GM18520 (cell line): ENCODE measurements around the gene RAB11FIP5.
"Not testable (repeated sequence)": the region's sequence is repeated elsewhere in the genome, so short reads cannot be mapped to it uniquely, and the experiment has no call there.

ENCODE experiments used
- ATAC-seq: cut with Tn5 transposase; IDR thresholded peaks from one replicate; pipeline ENCODE4 v1.9.1; 2021; ENCODE audit not compliant: unreplicated experiment

Gene RAB11FIP5

GRCh38 chr2:73110168-73111072, 2.3 kb downstream of the RAB11FIP5 start:
- ATAC-seq, result no peak

GRCh38 chr2:73109431-73110167, 3.1 kb downstream of the RAB11FIP5 start:
- no peak for ATAC-seq

GRCh38 chr2:73107211-73107926, 5.4 kb downstream of the RAB11FIP5 start:
- ATAC-seq, result no peak

GRCh38 chr2:73106791-73107190, 6.0 kb downstream of the RAB11FIP5 start:
- ATAC-seq, result no peak

- no peak for ATAC-seq
These were observed 7.2 kb downstream of the RAB11FIP5 start for GRCh38 chr2:73105511-73105971.

- no peak for ATAC-seq
These were observed 7.8 kb downstream of the RAB11FIP5 start for GRCh38 chr2:73104933-73105332.

GRCh38 chr2:73103018-73103542, 9.7 kb downstream of the RAB11FIP5 start:
- ATAC-seq, result no peak

GRCh38 chr2:73101626-73102256, 11.0 kb downstream of the RAB11FIP5 start:
- ATAC-seq, result no peak

- no peak for ATAC-seq
These were observed 11.8 kb downstream of the RAB11FIP5 start for GRCh38 chr2:73100956-73101355.

GRCh38 chr2:73099486-73099885, 13.3 kb downstream of the RAB11FIP5 start:
- no peak for ATAC-seq

GRCh38 chr2:73095910-73096309, 16.8 kb downstream of the RAB11FIP5 start:
- ATAC-seq, result no peak

- ATAC-seq, result not testable (repeated sequence)
These were observed 19.0 kb downstream of the RAB11FIP5 start for GRCh38 chr2:73093601-73094218.

- ATAC-seq, result no peak
These were observed 20.5 kb downstream of the RAB11FIP5 start for GRCh38 chr2:73092146-73092783.

- ATAC-seq, result no peak
These were observed 21.1 kb downstream of the RAB11FIP5 start for GRCh38 chr2:73091696-73092095.

- ATAC-seq, result no peak
These were observed 21.6 kb downstream of the RAB11FIP5 start for GRCh38 chr2:73091164-73091563.

GRCh38 chr2:73089270-73090030, 23.3 kb downstream of the RAB11FIP5 start:
- no peak for ATAC-seq

- ATAC-seq, result no peak
These were observed 24.0 kb downstream of the RAB11FIP5 start for GRCh38 chr2:73088703-73089102.

GRCh38 chr2:73088211-73088610, 24.5 kb downstream of the RAB11FIP5 start:
- ATAC-seq, result no peak

GRCh38 chr2:73087311-73087710, 25.4 kb downstream of the RAB11FIP5 start:
- no peak for ATAC-seq
